A673 (cell line): Measurements from ENCODE around the gene RNF217. TPM values are rescaled to one million over a fixed set of nuclear protein-coding genes. Genes with fewer than 3 reads are reported as not detected.

Source experiments
- BruUV-seq: library from RNA; stranded (reverse); fragments of 400-500 nt; replicated peaks from 2 replicates; lab custom pipeline; 2021; lab: Mats Ljungman, UMichigan
- CTCF ChIA-PET: fragments of 300-600 bp; sonication (Branson Sonifier 250); formaldehyde crosslinking; loops from one replicate; lab custom pipeline; 2022; ENCODE audit warnings: antibody characterized with exemption; lab: Charles Lee
- POLR2A ChIA-PET: fragments of 300-600 bp; sonication (Branson Sonifier 250); formaldehyde crosslinking; loops from one replicate; lab custom pipeline; 2022; ENCODE audit warnings: antibody characterized with exemption; ENCODE audit not compliant: low non-redundant PET; lab: Charles Lee
- DNase-seq: peaks from one replicate; pipeline ENCODE4 v3.0.0-alpha.2; 2015; ENCODE audit warnings: low spot score
- H3K27ac ChIP-seq: fragments of 200-600 bp; sonication (generic); 2 replicates; pipeline ENCODE4 v1.5.1; 2016; ENCODE audit warnings: mixed run types, low read depth, mild to moderate bottlenecking, mixed read lengths, antibody characterized with exemption, low read length; ENCODE audit not compliant: poor library complexity, severe bottlenecking
- H3K27me3 ChIP-seq: fragments of 200-600 bp; sonication (generic); replicated peaks from 2 replicates; pipeline ENCODE4 v1.6.1; 2017; ENCODE audit warnings: mixed run types, low read depth, mild to moderate bottlenecking, mixed read lengths, antibody characterized with exemption, low read length; ENCODE audit not compliant: insufficient read depth, poor library complexity
- H3K36me3 ChIP-seq: fragments of 200-600 bp; sonication (generic); 2 replicates; pipeline ENCODE4 v1.6.1; 2016; ENCODE audit warnings: mixed run types, mild to moderate bottlenecking, mixed read lengths, antibody characterized with exemption, low read length; ENCODE audit not compliant: insufficient read depth, poor library complexity, severe bottlenecking
- H3K4me1 ChIP-seq: fragments of 200-600 bp; sonication (generic); 2 replicates; pipeline ENCODE4 v1.6.1; 2017; ENCODE audit warnings: mixed run types, mild to moderate bottlenecking, mixed read lengths, antibody characterized with exemption, low read length; ENCODE audit not compliant: insufficient read depth, poor library complexity, severe bottlenecking
- H3K4me3 ChIP-seq: fragments of 200-600 bp; sonication (generic); 2 replicates; pipeline ENCODE4 v1.5.1; 2016; ENCODE audit warnings: low read depth, mixed run types, mild to moderate bottlenecking, mixed read lengths, low read length; ENCODE audit not compliant: poor library complexity, severe bottlenecking
- H3K9me3 ChIP-seq: fragments of 200-600 bp; sonication (generic); 2 replicates; pipeline ENCODE4 v1.6.1; 2016; ENCODE audit warnings: mixed run types, low read depth, mild to moderate bottlenecking, mixed read lengths, antibody characterized with exemption, low read length; ENCODE audit not compliant: poor library complexity, severe bottlenecking
- CTCF ChIP-seq: fragments of 300-800, 200-600 bp; sonication (generic); conservative IDR thresholded peaks from 2 replicates; pipeline ENCODE4 v1.5.1; 2017; ENCODE audit warnings: low read depth, mild to moderate bottlenecking, antibody characterized with exemption, low read length, moderate library complexity, mixed read lengths
- EZH2 ChIP-seq: fragments of 200-600 bp; sonication (generic); IDR thresholded peaks from 2 replicates; pipeline ENCODE4 v1.6.1; 2017; ENCODE audit warnings: borderline replicate concordance, low read depth, mild to moderate bottlenecking, mixed read lengths, antibody characterized with exemption, low read length; ENCODE audit not compliant: poor library complexity, severe bottlenecking
- intact Hi-C: fragments of 100-400 bp; cut with micrococcal nuclease; formaldehyde crosslinking; loops from one replicate; pipeline ENCODE4 v1.10.0; 2022; ENCODE audit not compliant: unreplicated experiment
- total RNA-seq: library from RNA; stranded (reverse); gene quantifications from 2 replicates; pipeline ENCODE4 v1.2.3, GENCODE V29; 2021

Gene RNF217
- total RNA-seq, 1 experiment from 2014 or later = 20.6 TPM

GRCh38 chr6:125100074-125100652, 137.9 kb downstream of the RNF217 start:
- no TSS peak for BruUV-seq
- Histone ChIP-seq H3K4me1 (peaks cover 29% of the 10 kb centered on the region), H3K9me3 (no peaks in the 10 kb centered on the region), H3K36me3 (no peaks in the 10 kb centered on the region), H3K4me3 (peak overlapping the region; percentile 56), H3K27ac (no peak overlapping the region), H3K27me3 (no peaks in the 10 kb centered on the region)
- no peak for DNase-seq
- TF ChIP-seq EZH2 (no peak), CTCF (no peak)
- ChIA-PET CTCF (no interaction called here), POLR2A (no interaction called here)
- intact Hi-C loops = loop anchor here (5.0 kb wide), 1 partner anchor 138 kb away; the partner anchor contains the start of gene RNF217

- Histone ChIP-seq H3K9me3 (no peaks in the 10 kb centered on the region), H3K4me3 (no peak overlapping the region), H3K36me3 (no peaks in the 10 kb centered on the region), H3K4me1 (peaks cover 24% of the 10 kb centered on the region), H3K27me3 (no peaks in the 10 kb centered on the region), H3K27ac (no peak overlapping the region)
- DNase-seq = no peak
- intact Hi-C loops = loop anchor here (5.0 kb wide), 1 partner anchor 139 kb away; the partner anchor contains the start of gene RNF217
- no TSS peak for BruUV-seq
- TF ChIP-seq EZH2 (no peak), CTCF (no peak)
- ChIA-PET CTCF (no interaction called here), POLR2A (no interaction called here)
Measured at GRCh38 chr6:125101128-125101527, 138.9 kb downstream of the RNF217 start.

- CTCF ChIA-PET = no interaction called here
Measured at GRCh38 chr6:125101631-125102030, 139.4 kb downstream of the RNF217 start.

More at GRCh38 chr6:125101631-125102030, 139.4 kb downstream of the RNF217 start:
- DNase-seq = no peak
- Histone ChIP-seq H3K36me3 (no peaks in the 10 kb centered on the region), H3K27me3 (no peaks in the 10 kb centered on the region), H3K9me3 (no peaks in the 10 kb centered on the region), H3K4me1 (peaks cover 24% of the 10 kb centered on the region), H3K4me3 (no peak overlapping the region), H3K27ac (no peak overlapping the region)
- intact Hi-C loops = loop anchor here (5.0 kb wide), 1 partner anchor 139 kb away; the partner anchor contains the start of gene RNF217
- POLR2A ChIA-PET = no interaction called here
- TF ChIP-seq EZH2 (no peak), CTCF (no peak)
- BruUV-seq = no TSS peak
